ENCODE results near the gene C4BPA. TPM values are rescaled to one million over a fixed set of nuclear protein-coding genes. Genes with fewer than 3 reads are reported as not detected.
A peak's percentile ranks its signal among the peaks of the same experiment; 100 is the strongest.

Gene C4BPA
- total RNA-seq = 100 to 1,000 TPM in 3 of 6 donors, 10 to 100 TPM in 3; 39.0 to 618 (median 118) TPM

GRCh38 chr1:207103892-207104373 lies at the start of gene C4BPA:
Gene C4BPA (plus strand): TSS chr1:207104233. CDS start chr1:207113026, 8,793 bp downstream.
- no peaks in the 10 kb centered on the region for H3K27me3 ChIP-seq
- peak within 1 kb of the TSS in 3 of 4 donors; percentile 18 to 39 (median 25) for H3K4me3 ChIP-seq
- peak; percentile 31 to 76 for ATAC-seq (ENCODE audit: low FRiP score in 2 of 2)
- H3K4me1 ChIP-seq = peaks cover 0 to 8% (median 2%) of the 10 kb centered on the region in 4 donors
- no peaks in the 10 kb centered on the region for H3K36me3 ChIP-seq
- H3K27ac ChIP-seq = peak within 1 kb of the TSS in 3 of 4 donors; percentile 32 to 56 (median 44)
- WGBS, 2 donors = 44 to 48% methylated on average over 7 of the region's 7 CpGs
- H3K9me3 ChIP-seq = no peaks in the 10 kb centered on the region
- TF ChIP-seq EP300 (IDR thresholded peaks at IDR 0.05) (peak in 1 of 4 donors; percentile 17), POLR2AphosphoS5 (IDR thresholded peaks at IDR 0.05) (no peak), CTCF (IDR thresholded peaks at IDR 0.05) (no peak), POLR2A (IDR thresholded peaks at IDR 0.05) (peak in 1 of 4 donors; percentile 36)
- DNase-seq = peak in 1 of 2 donors; percentile 37

GRCh38 chr1:207054491-207054890 lies 49.5 kb upstream of the C4BPA start:
- H3K36me3 ChIP-seq = no peaks in the 10 kb centered on the region
- DNase-seq (no peak), ATAC-seq (ENCODE audit: low FRiP score in 2 of 2) (no peak)
- peak overlapping the region in 2 of 4 donors; percentile 57 to 59 for H3K4me3 ChIP-seq
- no peaks in the 10 kb centered on the region for H3K27me3 ChIP-seq
- 31 to 42% methylated on average over 2 of the region's 2 CpGs for WGBS, 2 donors
- no peaks in the 10 kb centered on the region for H3K9me3 ChIP-seq
- no peak for TF ChIP-seq EP300 (IDR thresholded peaks at IDR 0.05)
- TF ChIP-seq POLR2A (IDR thresholded peaks at IDR 0.05) = no peak
- TF ChIP-seq CTCF (IDR thresholded peaks at IDR 0.05) = no peak
- TF ChIP-seq POLR2AphosphoS5 (IDR thresholded peaks at IDR 0.05) = no peak
- H3K4me1 ChIP-seq = peaks cover 16 to 48% (median 35%) of the 10 kb centered on the region in 4 donors
- H3K27ac ChIP-seq = peak overlapping the region; percentile 90 to 97 (median 94)

DNA sequence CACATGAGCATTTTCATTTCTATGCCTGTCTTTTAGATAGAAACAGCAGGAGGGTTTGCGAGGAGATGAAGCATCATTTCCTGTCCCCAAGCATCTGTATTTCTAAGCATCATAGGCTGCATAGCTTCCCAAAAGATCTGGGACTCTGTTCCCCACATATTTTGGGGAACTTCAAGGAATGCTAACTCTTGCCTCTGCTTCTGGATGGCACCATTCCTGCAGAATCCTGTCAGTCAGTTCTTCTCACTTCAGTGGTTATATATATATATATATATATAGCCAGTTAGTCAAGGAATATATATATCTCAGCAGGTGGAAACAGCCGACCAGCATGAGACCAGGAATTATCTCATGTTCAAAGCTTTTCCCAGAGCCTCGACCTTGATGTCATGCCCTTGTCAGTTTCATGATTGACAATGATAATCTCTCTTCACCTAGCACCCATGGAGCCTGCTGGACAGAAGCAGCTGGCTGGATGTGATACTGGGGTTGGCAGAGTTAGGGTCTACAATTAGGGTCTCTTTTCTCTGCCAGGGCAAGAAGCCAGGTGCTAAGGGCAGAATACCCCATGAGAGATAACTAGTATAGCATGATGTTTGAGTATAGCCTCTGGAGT lies 48.5 kb upstream of the C4BPA start:
- peaks cover 0 to 7% (median 0%) of the 10 kb centered on the region in 4 donors for H3K36me3 ChIP-seq
- H3K27me3 ChIP-seq = no peaks in the 10 kb centered on the region
- peak overlapping the region; percentile 66 to 97 (median 92) for H3K27ac ChIP-seq
- ATAC-seq (ENCODE audit: low FRiP score in 2 of 2) (no peak), DNase-seq (no peak)
- WGBS, 2 donors = 63 to 66% methylated on average over 3 of the region's 3 CpGs
- H3K9me3 ChIP-seq = no peaks in the 10 kb centered on the region
- H3K4me3 ChIP-seq = peak overlapping the region in 1 of 4 donors; percentile 59
- TF ChIP-seq POLR2A (IDR thresholded peaks at IDR 0.05) (no peak), POLR2AphosphoS5 (IDR thresholded peaks at IDR 0.05) (no peak), EP300 (IDR thresholded peaks at IDR 0.05) (no peak), CTCF (IDR thresholded peaks at IDR 0.05) (no peak)
- peaks cover 13 to 50% (median 34%) of the 10 kb centered on the region in 4 donors for H3K4me1 ChIP-seq

DNA sequence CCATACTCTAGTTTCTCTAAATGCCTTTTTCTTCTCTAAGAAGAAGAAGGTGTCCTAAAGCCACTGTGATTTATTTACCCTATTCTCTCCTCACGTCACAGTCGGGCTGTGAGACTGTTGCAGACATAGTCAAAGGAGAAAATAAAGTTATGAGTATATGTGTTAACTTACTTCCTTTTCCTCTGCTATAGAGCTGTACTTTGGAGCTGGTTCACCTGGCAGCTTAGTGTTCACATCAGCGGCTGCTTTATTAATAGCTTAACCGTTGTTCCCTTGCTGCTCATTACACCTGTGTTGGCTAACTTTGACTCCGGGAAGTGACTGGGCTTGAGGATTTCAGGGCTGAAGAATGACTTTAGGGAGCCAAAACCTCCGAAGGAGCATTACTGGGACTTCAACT lies 47.4 kb upstream of the C4BPA start:
- WGBS, 2 donors = 68 to 69% methylated on average over 6 of the region's 6 CpGs
- no peak for TF ChIP-seq POLR2AphosphoS5 (IDR thresholded peaks at IDR 0.05)
- TF ChIP-seq EP300 (IDR thresholded peaks at IDR 0.05) = no peak
- peak in 1 of 4 donors; percentile 16 for TF ChIP-seq POLR2A (IDR thresholded peaks at IDR 0.05)
- TF ChIP-seq CTCF (IDR thresholded peaks at IDR 0.05) = no peak
- ATAC-seq (ENCODE audit: low FRiP score in 2 of 2) (no peak), DNase-seq (no peak)
- Histone ChIP-seq H3K27ac (peak overlapping the region; percentile 2 to 97 (median 42)), H3K4me1 (peaks cover 7 to 44% (median 28%) of the 10 kb centered on the region in 4 donors), H3K4me3 (peak overlapping the region in 1 of 4 donors; percentile 59), H3K27me3 (no peaks in the 10 kb centered on the region), H3K36me3 (peaks cover 0 to 13% (median 2%) of the 10 kb centered on the region in 4 donors), H3K9me3 (no peaks in the 10 kb centered on the region)
